Loucy (cell line): ENCODE data around the gene FFAR2.

Experiments
- EZH2phosphoT487 ChIP-seq: fragments of 200-600 bp; IDR thresholded peaks from 2 replicates; pipeline ENCODE4 v1.6.1; 2018; ENCODE audit warnings: antibody characterized with exemption, mild to moderate bottlenecking, moderate library complexity, borderline replicate concordance
- TF ChIP-seq, protein P1 (sequence below): fragments of 200-600 bp; sonication (generic); conservative IDR thresholded peaks from 2 replicates; pipeline ENCODE4 v1.5.1; 2014; ENCODE audit warnings: mild to moderate bottlenecking, antibody characterized with exemption, low read length

GRCh38 chr19:35414442-35414841 lies 33.6 kb upstream of the FFAR2 start:
- TF ChIP-seq, protein P1, sequence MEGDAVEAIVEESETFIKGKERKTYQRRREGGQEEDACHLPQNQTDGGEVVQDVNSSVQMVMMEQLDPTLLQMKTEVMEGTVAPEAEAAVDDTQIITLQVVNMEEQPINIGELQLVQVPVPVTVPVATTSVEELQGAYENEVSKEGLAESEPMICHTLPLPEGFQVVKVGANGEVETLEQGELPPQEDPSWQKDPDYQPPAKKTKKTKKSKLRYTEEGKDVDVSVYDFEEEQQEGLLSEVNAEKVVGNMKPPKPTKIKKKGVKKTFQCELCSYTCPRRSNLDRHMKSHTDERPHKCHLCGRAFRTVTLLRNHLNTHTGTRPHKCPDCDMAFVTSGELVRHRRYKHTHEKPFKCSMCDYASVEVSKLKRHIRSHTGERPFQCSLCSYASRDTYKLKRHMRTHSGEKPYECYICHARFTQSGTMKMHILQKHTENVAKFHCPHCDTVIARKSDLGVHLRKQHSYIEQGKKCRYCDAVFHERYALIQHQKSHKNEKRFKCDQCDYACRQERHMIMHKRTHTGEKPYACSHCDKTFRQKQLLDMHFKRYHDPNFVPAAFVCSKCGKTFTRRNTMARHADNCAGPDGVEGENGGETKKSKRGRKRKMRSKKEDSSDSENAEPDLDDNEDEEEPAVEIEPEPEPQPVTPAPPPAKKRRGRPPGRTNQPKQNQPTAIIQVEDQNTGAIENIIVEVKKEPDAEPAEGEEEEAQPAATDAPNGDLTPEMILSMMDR, result no peak
- TF ChIP-seq EZH2phosphoT487, result no peak
